ENCODE data around the gene AP1G1.

Gene AP1G1

GRCh38 chr16:71754108-71754507 lies 54.5 kb downstream of the AP1G1 start:
- DNase-seq (ENCODE audit: low spot score) = no peak

GRCh38 chr16:71748226-71748625 lies 60.4 kb downstream of the AP1G1 start:
- no peak for DNase-seq (ENCODE audit: low spot score)

DNA sequence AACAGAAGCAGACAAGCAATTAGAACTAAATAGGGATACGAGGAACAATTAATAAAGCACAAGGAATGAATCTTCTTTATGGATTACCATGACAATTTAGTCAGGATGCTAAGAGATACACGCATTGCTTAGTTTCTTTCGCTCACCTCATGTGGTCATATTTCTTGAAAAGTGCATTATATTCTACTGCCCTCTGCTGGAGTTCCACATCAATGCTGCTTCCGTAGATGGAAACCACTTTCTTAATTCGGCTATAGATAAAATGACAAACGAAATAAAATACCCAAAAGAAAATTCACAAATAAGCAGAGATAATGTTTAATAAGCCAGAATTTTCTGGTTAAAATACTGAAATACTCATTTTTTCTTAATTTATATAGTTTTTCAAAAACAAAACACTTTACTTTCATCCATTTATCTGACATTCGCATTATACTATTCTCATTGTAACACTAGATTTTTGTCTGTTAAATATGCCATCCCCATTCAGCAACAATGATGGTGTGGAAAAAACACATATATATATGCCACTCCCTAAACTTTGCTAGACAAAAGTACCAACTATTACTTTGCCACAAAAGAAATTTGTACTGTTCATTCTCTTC lies 62.1 kb downstream of the AP1G1 start:
- DNase-seq (ENCODE audit: low spot score) = peak; percentile 48

GRCh38 chr16:71738855-71739254 lies 69.8 kb downstream of the AP1G1 start:
- DNase-seq (ENCODE audit: low spot score) = no peak

GRCh38 chr16:71737501-71737900 lies 71.1 kb downstream of the AP1G1 start:
- DNase-seq (ENCODE audit: low spot score) = no peak

- DNase-seq (ENCODE audit: low spot score) = no peak
Measured at GRCh38 chr16:71734511-71734910, 74.1 kb downstream of the AP1G1 start.

DNA sequence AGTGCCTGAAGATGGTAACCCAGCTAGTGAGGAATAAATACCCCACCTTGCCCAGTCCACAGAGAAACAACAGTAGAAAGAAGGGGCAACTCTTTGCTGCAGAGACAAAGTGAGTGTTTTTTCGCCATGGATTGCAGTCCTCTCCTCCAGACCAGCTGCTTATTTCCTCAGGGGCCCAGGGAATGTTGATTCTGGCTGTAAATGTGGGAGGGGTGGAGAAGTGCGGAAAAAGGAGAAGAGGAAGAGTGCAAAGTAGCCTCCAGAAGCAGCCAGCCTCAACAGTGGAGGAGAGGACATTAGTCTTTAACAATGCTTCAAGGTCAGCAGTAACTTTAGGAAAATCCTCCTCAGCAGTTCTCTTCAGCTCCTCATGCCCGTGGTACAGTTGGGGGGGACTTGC lies 76.0 kb downstream of the AP1G1 start:
- no peak for DNase-seq (ENCODE audit: low spot score)

DNA sequence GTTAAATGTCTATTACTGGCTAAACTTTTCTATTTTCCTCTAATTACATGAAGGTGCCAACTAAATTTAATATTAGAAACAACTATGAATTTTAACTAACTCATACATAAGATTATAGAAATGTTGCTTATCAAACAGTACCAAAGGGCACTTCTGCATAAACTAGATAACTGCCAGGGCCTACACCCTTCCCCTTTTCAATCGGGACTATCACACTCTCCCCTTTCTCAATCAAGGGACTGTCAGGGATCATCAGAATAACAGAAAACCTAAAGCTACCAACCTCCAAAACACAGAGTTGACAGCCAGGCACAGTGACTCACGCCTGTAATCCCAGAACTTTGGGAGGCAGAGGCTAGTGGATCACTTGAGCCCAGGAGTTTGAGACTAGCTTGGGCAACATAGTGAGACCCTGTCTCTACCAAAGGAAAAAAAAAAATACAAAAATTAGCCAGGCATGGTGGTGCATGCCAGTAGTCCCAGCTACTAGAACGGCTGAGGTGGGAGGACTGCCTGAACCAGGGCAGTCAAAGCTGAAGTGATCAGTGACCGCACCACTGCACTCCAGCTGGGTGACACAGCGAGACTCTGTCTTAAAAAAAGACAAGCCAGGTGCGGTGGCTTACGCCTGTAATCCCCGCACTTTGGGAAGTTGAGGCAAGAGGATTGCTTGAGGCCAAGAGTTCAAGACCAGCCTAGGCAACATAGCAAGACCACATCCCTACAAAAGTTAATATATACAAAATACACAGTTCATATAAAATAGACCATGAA lies 80.9 kb downstream of the AP1G1 start:
- no peak for DNase-seq (ENCODE audit: low spot score)

DNA sequence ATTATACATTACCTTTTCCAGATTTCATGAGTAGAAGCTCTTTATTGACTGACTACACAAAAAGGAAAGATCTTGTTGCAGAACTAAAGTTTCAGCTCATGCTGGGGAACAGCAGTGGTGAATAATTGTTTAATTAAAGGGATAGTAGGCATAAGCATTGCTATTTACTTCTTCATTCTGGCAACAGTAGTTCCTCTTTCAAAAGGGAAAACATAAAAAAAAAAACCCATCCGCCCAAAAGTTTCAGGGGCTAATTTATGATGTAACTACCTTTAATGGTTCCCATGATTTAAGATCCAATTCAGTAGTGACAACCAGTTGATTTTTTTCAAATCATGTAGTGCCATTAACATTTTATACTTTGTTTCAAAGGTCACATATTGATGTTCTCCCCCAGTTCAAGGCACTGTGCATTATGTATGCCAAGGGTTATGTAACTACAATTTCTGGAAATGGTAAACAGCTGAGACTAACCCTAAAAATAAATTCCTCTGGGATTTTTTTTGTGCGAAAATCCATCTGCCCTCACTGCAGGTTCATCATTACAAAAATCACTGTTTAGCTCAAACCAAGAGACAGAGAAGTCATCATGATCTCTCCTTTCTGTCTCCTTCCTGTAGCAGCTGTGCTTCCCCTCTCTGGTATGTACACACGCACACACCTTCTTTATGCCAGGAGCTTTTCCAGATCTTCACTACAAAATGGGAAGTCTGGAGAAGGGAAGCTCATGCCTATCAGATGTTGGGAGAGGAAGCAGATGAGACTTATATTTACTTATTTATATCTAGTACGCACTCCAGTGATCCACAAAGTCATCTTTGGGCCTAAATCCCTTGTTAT lies 81.9 kb downstream of the AP1G1 start:
- no peak for DNase-seq (ENCODE audit: low spot score)

- DNase-seq (ENCODE audit: low spot score) = no peak
Measured at GRCh38 chr16:71724320-71724751, 84.3 kb downstream of the AP1G1 start, which contains the start of gene PHLPP2. Gene PHLPP2 (minus strand): TSS chr16:71724701. CDS start chr16:71714795, 9,906 bp downstream.

DNA sequence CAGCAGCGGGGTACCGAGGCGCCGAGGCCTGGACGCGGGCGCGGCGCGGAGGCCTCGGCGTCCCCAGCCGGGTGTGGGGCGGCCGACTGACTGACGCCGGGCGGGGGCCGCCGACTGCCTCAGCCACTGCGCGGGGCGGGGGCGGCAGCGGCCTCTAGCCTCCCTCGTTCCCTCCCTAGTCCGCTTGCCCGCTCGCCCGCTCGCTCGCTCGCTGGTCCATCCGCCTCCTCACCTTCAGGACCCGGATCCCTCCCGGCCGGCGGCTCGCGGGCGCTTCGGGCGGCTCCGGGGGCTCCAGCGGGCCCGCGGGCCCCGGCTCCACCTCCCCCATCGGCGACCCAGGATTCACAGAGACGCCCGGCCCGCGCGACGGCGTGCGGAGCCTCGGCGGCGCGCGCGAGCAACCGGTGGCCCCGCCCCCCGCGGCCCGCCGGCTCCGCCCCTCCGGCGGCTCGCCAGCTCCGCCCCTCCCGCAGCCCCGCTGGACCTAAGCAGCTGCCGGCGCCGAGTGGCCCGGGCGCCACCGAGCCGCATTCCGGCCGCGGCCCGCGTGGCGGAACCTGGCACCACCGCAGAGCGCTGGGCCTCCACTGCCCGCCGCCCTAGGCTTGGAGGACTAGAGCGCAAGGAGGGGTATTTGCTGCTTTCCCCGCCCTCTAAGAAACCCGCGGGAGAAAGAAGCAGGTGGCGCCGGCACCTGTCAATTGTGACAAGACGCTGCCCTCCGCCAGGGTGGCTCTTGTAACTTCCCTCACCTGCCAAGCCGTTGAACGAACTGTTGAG lies 84.9 kb downstream of the AP1G1 start:
- peak; percentile 95 for DNase-seq (ENCODE audit: low spot score)

- peak; percentile 86 for DNase-seq (ENCODE audit: low spot score)
Measured at GRCh38 chr16:71722801-71723536, 85.7 kb downstream of the AP1G1 start.

DNA sequence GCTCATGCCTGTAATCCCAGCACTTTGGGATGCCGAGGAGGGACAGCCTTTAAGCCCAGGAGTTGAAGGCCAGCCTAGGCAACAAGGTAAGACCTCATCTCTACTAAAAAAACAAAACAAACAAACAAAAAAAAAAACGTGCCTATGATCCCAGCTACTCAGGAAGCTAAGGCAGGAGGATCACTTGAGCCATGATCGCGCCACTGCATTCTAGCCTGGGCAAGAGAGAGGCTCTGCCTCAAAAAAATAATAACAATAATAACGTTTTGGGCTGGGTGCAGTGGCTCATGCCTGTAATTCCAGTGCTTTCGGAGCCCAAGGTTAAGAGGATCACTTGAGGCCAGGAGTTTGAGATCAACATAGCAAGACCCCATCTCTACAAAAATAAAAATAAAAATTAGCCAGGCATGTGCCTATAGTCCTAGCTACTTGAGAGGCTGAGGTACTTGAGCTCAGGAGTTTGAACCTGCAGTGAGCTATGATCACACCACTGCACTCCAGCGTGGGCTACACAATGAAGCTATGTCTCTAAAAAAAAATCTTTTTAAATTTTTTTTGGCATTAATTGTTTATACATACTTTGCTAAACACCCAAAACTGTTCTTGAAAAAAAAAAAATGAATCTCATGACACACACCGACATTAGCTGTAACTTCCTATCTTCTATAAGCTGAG lies 87.4 kb downstream of the AP1G1 start:
- DNase-seq (ENCODE audit: low spot score) = no peak

DNA sequence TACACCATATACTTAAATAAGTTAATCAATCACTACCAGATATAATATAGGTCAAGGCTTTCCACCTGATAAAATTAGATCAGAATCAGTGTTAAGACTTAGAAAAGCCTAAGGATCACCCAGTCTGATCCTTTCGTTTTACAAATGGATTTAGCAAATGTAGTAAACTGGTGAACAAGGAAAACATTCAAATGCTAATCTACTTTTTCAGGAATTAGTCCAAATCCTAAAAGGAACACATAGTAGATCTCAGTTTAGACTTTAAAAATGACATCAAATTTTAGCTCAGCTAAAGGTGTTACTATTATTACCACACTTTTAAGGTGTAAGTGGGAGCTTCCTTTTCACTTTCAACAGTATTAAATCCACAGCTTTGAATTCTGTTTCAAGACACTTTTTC lies 96.1 kb downstream of the AP1G1 start:
- DNase-seq (ENCODE audit: low spot score) = no peak

- DNase-seq (ENCODE audit: low spot score) = no peak
Measured at GRCh38 chr16:71711789-71712188, 96.8 kb downstream of the AP1G1 start.

DNA sequence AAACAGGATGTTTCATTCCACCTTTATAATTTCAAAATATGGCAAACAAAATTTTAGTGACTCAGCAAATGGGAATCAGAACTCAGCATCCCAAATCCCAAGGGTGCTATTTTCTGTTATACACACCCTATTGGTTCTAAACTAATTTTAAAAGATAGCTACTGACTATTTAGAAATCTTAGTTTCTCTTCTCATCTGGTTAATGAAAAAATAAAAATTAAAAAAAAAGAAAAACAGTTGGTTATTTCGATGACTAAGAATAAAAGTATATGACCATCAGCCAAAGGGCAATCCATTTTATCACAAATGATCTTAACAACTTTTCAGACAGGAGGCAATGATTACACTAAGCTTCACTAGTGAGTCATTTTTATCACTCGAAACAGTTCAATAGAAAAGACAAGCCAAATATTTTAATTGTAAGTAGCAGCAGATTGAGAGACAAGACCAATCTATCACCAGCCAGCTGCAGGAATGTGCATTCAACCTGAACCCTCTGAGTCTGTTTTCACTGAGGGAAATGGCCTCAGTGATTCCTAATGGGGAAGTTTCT lies 99.3 kb downstream of the AP1G1 start:
- DNase-seq (ENCODE audit: low spot score) = no peak

- no peak for DNase-seq (ENCODE audit: low spot score)
Measured at GRCh38 chr16:71708696-71709095, 99.9 kb downstream of the AP1G1 start.

GRCh38 chr16:71707199-71707598 lies 101.4 kb downstream of the AP1G1 start:
- no peak for DNase-seq (ENCODE audit: low spot score)

GRCh38 chr16:71706046-71706445 lies 102.6 kb downstream of the AP1G1 start:
- no peak for DNase-seq (ENCODE audit: low spot score)

- no peak for DNase-seq (ENCODE audit: low spot score)
Measured at GRCh38 chr16:71703333-71703732, 105.3 kb downstream of the AP1G1 start.
